NCI-H1092 treated with DMSO at 0.1 percent for 48 hours (cell line): ENCODE results near the gene DPP10.
A peak's percentile ranks its signal among the peaks of the same experiment; 100 is the strongest.

Experiments
- DNase-seq: peaks from one replicate; lab custom pipeline; 2025; lab: John Stamatoyannopoulos, UW

DPP10 gene

GRCh38 chr2:115160531-115161080, 718.2 kb downstream of the DPP10 start:
- DNase-seq = peak; percentile 16

- DNase-seq = peak; percentile 43
These were observed 718.8 kb downstream of the DPP10 start for GRCh38 chr2:115161081-115161770.

GRCh38 chr2:115161771-115162493, 719.5 kb downstream of the DPP10 start:
- peak; percentile 7 for DNase-seq

GRCh38 chr2:115162494-115163293, 720.3 kb downstream of the DPP10 start:
- DNase-seq = no peak

- DNase-seq = no peak
These were observed 721.1 kb downstream of the DPP10 start for GRCh38 chr2:115163572-115163971.

GRCh38 chr2:115165529-115166109, 723.2 kb downstream of the DPP10 start:
- peak; percentile 50 for DNase-seq

- DNase-seq = no peak
These were observed 726.0 kb downstream of the DPP10 start for GRCh38 chr2:115168457-115168856.

- no peak for DNase-seq
These were observed 727.4 kb downstream of the DPP10 start for GRCh38 chr2:115169814-115170213.

- no peak for DNase-seq
These were observed 729.3 kb downstream of the DPP10 start for GRCh38 chr2:115171751-115172150.

GRCh38 chr2:115174651-115175050, 732.2 kb downstream of the DPP10 start:
- no peak for DNase-seq

GRCh38 chr2:115183144-115183543, 740.7 kb downstream of the DPP10 start:
- no peak for DNase-seq

- DNase-seq = no peak
These were observed 748.0 kb downstream of the DPP10 start for GRCh38 chr2:115190459-115190858.

GRCh38 chr2:115194623-115195022, 752.2 kb downstream of the DPP10 start:
- no peak for DNase-seq

GRCh38 chr2:115196587-115196986, 754.1 kb downstream of the DPP10 start:
- DNase-seq = no peak

- no peak for DNase-seq
These were observed 757.5 kb downstream of the DPP10 start for GRCh38 chr2:115199966-115200365.

- no peak for DNase-seq
These were observed 758.9 kb downstream of the DPP10 start for GRCh38 chr2:115201386-115201785.

- no peak for DNase-seq
These were observed 766.2 kb downstream of the DPP10 start for GRCh38 chr2:115208493-115209164.

- DNase-seq = no peak
These were observed 771.6 kb downstream of the DPP10 start for GRCh38 chr2:115214050-115214449.

GRCh38 chr2:115219296-115219695, 776.9 kb downstream of the DPP10 start:
- no peak for DNase-seq

- no peak for DNase-seq
These were observed 791.7 kb downstream of the DPP10 start for GRCh38 chr2:115234186-115234585.

GRCh38 chr2:115234737-115235136, 792.3 kb downstream of the DPP10 start:
- DNase-seq = no peak

GRCh38 chr2:115248066-115248465, 805.6 kb downstream of the DPP10 start:
- no peak for DNase-seq
